ENCODE results near the gene TP63.
"Not testable (repeated sequence)": the region's sequence is repeated elsewhere in the genome, so short reads cannot be mapped to it uniquely, and the experiment has no call there.

The TP63 gene

GRCh38 chr3:189629803-189630455, 1.3 kb upstream of the TP63 start:
- DNase-seq = no peak

DNA sequence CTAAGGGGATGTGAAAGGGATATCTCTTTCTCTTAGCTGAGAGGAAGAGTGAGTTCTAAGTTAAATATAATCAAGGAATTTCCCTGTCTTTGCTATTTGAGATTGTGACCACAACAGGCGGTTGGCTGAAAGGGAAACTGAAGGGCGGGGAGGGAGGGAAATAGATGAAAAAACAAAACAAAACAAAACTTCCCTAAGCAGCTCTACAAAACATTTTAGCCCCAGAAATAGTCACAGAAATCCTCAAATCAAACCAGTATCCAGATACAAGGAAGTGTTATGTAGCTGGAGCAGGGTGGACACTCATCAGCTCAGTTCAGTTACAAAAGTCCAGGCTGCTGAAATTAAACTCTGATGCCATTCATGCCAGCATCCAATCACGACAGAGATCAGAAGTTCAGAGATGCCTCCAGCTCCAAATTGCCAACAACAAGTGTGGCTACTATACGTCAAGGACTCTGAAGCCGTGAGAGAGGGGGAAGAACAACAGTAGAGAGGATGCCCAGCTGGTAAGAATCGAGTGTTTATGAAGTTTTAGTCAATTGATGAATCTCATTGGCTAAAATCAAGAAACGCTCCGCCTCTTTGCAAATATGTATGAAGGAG, 319 bp upstream of the TP63 start:
- no peak for DNase-seq

- DNase-seq = no peak
Measured at GRCh38 chr3:189631409-189631808, 220 bp downstream of the TP63 start.

DNA sequence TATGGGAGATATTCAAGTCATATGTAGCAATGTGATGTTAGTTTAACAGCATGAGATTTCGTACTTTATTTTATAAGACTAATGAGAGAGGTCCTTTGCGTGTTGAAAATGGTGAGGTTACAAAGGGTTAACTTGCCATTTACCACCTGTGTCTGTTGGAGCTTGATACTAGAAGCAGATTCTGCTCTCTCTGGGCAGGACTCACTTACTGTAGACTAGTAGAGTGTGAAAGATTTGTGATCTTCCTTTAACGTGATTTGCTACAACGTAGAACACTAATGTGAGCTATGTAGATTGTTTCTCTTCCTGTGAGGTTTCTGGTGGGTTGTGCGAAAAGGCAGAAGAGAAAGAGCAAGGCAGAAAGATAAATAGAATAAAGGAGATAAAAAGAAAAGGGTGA, 1.1 kb downstream of the TP63 start:
- DNase-seq = no peak

- no peak for DNase-seq
Measured at GRCh38 chr3:189635339-189635738, 4.2 kb downstream of the TP63 start.

- no peak for DNase-seq
Measured at GRCh38 chr3:189636048-189636447, 4.9 kb downstream of the TP63 start.

GRCh38 chr3:189637750-189638149, 6.6 kb downstream of the TP63 start:
- DNase-seq = no peak

DNA sequence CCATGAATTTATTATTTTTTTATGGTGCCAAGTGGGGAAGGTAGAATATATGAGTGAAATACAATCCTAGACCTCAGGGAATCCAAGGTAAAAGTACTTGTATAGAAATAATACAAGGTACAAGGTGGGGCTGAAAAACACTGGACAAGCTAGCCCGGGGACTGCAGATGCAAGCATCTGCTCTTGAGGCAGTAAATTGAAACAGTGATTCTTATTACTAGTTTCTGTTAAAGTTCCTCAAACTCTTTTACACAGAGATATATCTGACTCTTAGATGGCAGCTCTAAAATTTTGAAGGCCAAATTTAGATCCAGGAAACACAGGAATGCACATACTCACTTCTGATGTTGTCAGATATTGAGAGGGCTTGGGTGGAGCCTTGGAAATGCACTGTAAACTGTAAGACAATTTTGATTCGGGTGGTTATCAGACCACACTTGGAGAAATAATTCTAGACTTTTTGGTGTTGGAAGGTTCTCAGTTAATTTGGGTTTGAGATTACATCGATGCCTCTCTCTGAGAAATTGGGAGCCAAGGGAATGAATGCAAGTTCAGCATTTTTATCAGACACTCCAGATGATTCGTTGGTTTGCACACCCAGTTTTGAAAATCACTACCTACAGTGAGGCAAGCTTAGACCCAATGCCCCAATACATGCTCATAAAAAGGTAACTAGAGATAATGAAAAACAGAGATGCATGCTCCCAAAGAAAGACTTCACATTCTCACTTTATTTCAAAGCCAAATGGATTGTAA, 7.3 kb downstream of the TP63 start:
- DNase-seq = no peak

DNA sequence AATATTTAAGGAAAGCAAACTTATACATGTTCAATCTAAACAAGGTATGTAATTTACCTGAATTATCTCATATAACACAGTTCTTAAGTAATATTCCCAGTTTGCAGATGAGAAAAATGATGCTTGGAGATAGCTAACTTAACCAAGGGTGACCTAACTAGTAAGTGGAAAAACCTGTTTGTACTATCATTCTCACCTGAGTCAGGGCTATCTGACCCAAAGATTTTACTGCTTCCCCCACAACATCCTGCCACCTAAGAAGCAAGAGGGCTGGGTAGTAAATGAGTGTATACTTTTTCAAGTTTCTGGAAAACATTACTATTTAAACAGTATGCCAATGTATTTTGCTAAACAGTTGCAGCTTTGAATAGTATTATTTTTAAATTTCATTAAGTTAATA, 10.6 kb downstream of the TP63 start:
- no peak for DNase-seq

GRCh38 chr3:189646853-189647542, 15.8 kb downstream of the TP63 start:
- no peak for DNase-seq

GRCh38 chr3:189652042-189652441, 20.9 kb downstream of the TP63 start:
- DNase-seq = no peak

DNA sequence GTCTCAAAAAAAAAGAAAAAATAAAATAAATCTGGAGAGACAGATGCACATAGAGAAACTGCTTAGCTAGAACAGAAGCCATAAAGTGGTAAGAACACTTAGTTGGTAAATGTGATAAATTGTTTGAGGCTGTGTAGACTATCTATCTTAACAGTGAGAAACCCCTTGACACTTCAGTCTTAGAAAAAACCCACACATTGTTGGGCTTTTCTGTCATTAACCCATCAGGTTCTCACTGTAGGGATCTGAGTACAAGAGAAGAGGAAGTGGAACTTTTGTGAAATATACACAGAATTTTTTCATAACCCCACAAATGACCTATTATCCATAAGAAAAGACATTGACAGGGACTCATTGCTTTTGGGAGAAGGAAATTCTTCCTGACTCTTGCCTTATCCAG, 24.4 kb downstream of the TP63 start:
- DNase-seq = no peak

- no peak for DNase-seq
Measured at GRCh38 chr3:189659571-189659970, 28.4 kb downstream of the TP63 start.

GRCh38 chr3:189664311-189664710, 33.1 kb downstream of the TP63 start:
- no peak for DNase-seq

DNA sequence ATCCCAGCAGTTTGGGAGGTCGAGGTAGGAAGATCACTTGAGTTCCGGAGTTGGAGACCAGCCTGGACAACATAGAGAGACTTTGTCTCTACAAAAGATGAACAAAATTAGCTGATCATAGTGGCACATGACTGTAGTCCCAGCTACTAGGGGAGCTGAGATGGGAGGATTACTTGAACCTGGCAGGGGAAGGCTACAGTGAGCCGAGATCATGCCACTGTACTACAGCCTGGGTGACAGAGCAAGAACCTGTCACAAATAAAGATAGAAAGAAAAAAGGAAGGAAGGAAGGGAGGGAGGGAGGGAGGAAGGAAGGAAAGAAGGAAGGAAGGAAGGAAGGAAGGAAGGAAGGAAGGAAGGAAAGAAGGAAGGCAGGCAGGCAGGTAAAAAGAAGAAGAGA, 41.2 kb downstream of the TP63 start:
- not testable (repeated sequence) for DNase-seq

DNA sequence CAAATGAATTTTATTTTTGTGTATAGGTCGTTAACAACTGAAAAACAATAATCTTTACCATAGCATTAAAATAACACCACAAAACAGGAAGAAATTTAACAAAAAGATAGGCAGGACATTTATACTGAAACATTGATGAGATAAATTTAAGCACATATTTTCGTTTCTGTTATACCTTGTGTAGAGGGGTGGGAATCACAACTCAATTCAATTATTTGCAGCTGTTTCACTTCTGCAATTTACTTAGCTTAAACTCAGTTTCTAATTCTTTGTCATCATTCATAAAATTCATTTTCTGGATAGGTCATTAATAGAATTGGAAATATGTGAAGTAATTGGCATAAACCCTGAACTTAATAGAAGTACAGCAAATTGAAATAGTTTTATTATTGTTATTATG, 42.3 kb downstream of the TP63 start:
- no peak for DNase-seq

- DNase-seq = no peak
Measured at GRCh38 chr3:189674249-189674913, 43.2 kb downstream of the TP63 start.

GRCh38 chr3:189677667-189678066, 46.5 kb downstream of the TP63 start:
- no peak for DNase-seq

DNA sequence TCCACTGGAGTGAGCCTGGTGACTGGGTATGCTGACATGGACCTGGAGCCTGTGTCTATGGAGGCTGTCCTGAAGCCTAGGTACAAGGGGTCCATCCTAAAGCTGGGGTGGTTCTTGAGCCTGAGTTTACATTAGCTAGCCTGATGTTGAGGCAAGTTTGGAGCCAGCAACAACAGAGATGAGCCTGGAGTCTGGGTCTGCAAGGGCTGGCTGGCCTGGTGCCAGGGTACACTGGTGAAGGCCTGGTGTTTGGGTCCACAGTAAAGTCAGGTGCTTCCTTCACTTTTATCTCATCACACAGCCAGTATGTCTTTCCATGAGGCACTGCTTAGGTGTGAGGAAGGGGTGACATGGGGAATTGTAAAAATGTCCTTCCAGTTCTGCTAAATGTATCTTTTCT, 49.5 kb downstream of the TP63 start:
- no peak for DNase-seq

GRCh38 chr3:189683546-189684255, 52.5 kb downstream of the TP63 start:
- no peak for DNase-seq

- no peak for DNase-seq
Measured at GRCh38 chr3:189684317-189684716, 53.1 kb downstream of the TP63 start.

DNA sequence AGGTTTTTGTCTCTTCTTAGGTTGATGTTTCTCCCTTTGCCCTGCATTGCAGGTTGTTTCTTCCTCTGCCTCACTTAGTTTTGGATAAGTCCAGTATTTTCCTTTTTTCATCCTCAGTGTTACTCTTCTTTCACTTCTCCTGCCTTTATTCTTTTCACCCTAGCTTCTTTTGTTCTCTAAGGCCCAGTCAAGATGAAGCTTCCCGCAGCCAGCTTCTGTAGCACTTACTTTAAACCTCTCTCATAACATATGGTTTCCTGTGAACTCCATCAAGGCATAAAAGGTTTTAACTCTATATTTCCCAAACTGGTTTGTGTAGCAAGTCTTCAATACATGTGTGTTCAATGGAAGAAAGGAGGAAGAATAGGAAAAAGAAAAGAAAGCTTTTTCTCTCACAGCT, 54.1 kb downstream of the TP63 start:
- no peak for DNase-seq

- no peak for DNase-seq
Measured at GRCh38 chr3:189685860-189686259, 54.7 kb downstream of the TP63 start.
